H9 (cell line): ENCODE results near the gene NXPH3. TPM values are rescaled to one million over a fixed set of nuclear protein-coding genes. Genes with fewer than 3 reads are reported as not detected.

Experiments used
- DNase-seq: peaks from one replicate; pipeline ENCODE4 v3.0.0-alpha.2; 2017
- H2AFZ ChIP-seq: one replicate; pipeline ENCODE4 v1.6.1; 2013; ENCODE audit warnings: mild to moderate bottlenecking, low read length, control low read depth, moderate library complexity
- H2AK5ac ChIP-seq: 2 replicates; pipeline ENCODE4 v1.6.1; 2013; ENCODE audit warnings: low read length, control low read depth, mixed read lengths; ENCODE audit not compliant: insufficient read length
- H2BK120ac ChIP-seq: one replicate; pipeline ENCODE4 v1.6.1; 2013; ENCODE audit warnings: low read depth, mild to moderate bottlenecking, low read length, control low read depth, inconsistent platforms; ENCODE audit not compliant: poor library complexity, severe bottlenecking
- H2BK12ac ChIP-seq: 2 replicates; pipeline ENCODE4 v1.6.1; 2013; ENCODE audit warnings: low read length, control low read depth, mixed read lengths, low read depth; ENCODE audit not compliant: insufficient read length
- H2BK15ac ChIP-seq: 2 replicates; pipeline ENCODE4 v1.6.1; 2013; ENCODE audit warnings: low read depth, low read length, control low read depth
- H2BK20ac ChIP-seq: one replicate; pipeline ENCODE4 v1.6.1; 2013; ENCODE audit warnings: low read depth, mild to moderate bottlenecking, low read length, control low read depth, inconsistent platforms; ENCODE audit not compliant: poor library complexity, severe bottlenecking
- H2BK5ac ChIP-seq: 2 replicates; pipeline ENCODE4 v1.6.1; 2013; ENCODE audit warnings: low read length, control low read depth, mixed read lengths; ENCODE audit not compliant: insufficient read length
- H3K14ac ChIP-seq: 2 replicates; pipeline ENCODE4 v1.6.1; 2013; ENCODE audit warnings: low read length, control low read depth; ENCODE audit not compliant: insufficient read depth
- H3K18ac ChIP-seq: 2 replicates; pipeline ENCODE4 v1.6.1; 2013; ENCODE audit warnings: low read depth, mild to moderate bottlenecking, mixed read lengths, low read length, control low read depth; ENCODE audit not compliant: insufficient read length
- H3K23ac ChIP-seq: 2 replicates; pipeline ENCODE4 v1.6.1; 2013; ENCODE audit warnings: low read length, control low read depth, mixed read lengths, low read depth; ENCODE audit not compliant: insufficient read length
- H3K23me2 ChIP-seq: 2 replicates; pipeline ENCODE4 v1.6.1; 2013; ENCODE audit warnings: low read depth, mild to moderate bottlenecking, mixed read lengths, low read length, control low read depth; ENCODE audit not compliant: insufficient read length, poor library complexity, severe bottlenecking
- H3K27ac ChIP-seq: 2 replicates; pipeline ENCODE4 v1.5.1; 2013; ENCODE audit warnings: low read length, control low read depth, mixed read lengths, low read depth; ENCODE audit not compliant: insufficient read length
- H3K27me3 ChIP-seq: 2 replicates; pipeline ENCODE4 v1.6.1; 2013; ENCODE audit warnings: low read length, control low read depth, inconsistent platforms; ENCODE audit not compliant: insufficient read depth
- H3K4ac ChIP-seq: 2 replicates; pipeline ENCODE4 v1.6.1; 2013; ENCODE audit warnings: low read depth, mild to moderate bottlenecking, control low read depth, inconsistent platforms, low read length, moderate library complexity
- H3K4me1 ChIP-seq: 2 replicates; pipeline ENCODE4 v1.6.1; 2013; ENCODE audit warnings: low read length, control low read depth, inconsistent platforms; ENCODE audit not compliant: insufficient read depth
- H3K4me2 ChIP-seq: 2 replicates; pipeline ENCODE4 v1.6.1; 2013; ENCODE audit warnings: low read length, control low read depth, mixed read lengths; ENCODE audit not compliant: insufficient read length, insufficient read depth
- H3K56ac ChIP-seq: 2 replicates; pipeline ENCODE4 v1.6.1; 2013; ENCODE audit warnings: low read depth, mild to moderate bottlenecking, mixed read lengths, low read length, control low read depth; ENCODE audit not compliant: insufficient read length
- H3K79me1 ChIP-seq: 2 replicates; pipeline ENCODE4 v1.6.1; 2013; ENCODE audit warnings: low read depth, mild to moderate bottlenecking, moderate library complexity, low read length, control low read depth, inconsistent platforms; ENCODE audit not compliant: insufficient read depth, poor library complexity, severe bottlenecking
- H3K79me2 ChIP-seq: 2 replicates; pipeline ENCODE4 v1.6.1; 2013; ENCODE audit warnings: low read length, control low read depth, inconsistent platforms; ENCODE audit not compliant: insufficient read depth
- H3K9ac ChIP-seq: 2 replicates; pipeline ENCODE4 v1.6.1; 2013; ENCODE audit warnings: low read length, control low read depth, mixed read lengths; ENCODE audit not compliant: insufficient read length; ENCODE audit errors: extremely low read depth
- H3K9me3 ChIP-seq: one replicate; pipeline ENCODE4 v1.6.1; 2013; ENCODE audit warnings: low read depth, low read length, inconsistent platforms; ENCODE audit not compliant: control insufficient read depth
- H3T11ph ChIP-seq: one replicate; pipeline ENCODE4 v1.6.1; 2013; ENCODE audit warnings: mild to moderate bottlenecking, low read length, control low read depth, inconsistent platforms
- H4K20me1 ChIP-seq: one replicate; pipeline ENCODE4 v1.6.1; 2013; ENCODE audit not compliant: control insufficient read depth, insufficient read length, insufficient read depth
- H4K5ac ChIP-seq: 2 replicates; pipeline ENCODE4 v1.6.1; 2013; ENCODE audit warnings: low read depth, mild to moderate bottlenecking, mixed read lengths, low read length, control low read depth; ENCODE audit not compliant: insufficient read length
- H4K8ac ChIP-seq: replicated peaks from 2 replicates; pipeline ENCODE4 v1.6.1; 2013; ENCODE audit warnings: low read length, control low read depth, mixed read lengths, low read depth; ENCODE audit not compliant: insufficient read length
- H4K91ac ChIP-seq: 2 replicates; pipeline ENCODE4 v1.6.1; 2013; ENCODE audit warnings: low read depth, mild to moderate bottlenecking, moderate library complexity, mixed read lengths, low read length, control low read depth; ENCODE audit not compliant: insufficient read length
- H3K27ac Mint-ChIP-seq, 3 experiments: 2 replicates in 2 of 3; 3 replicates in 1 of 3; pipeline ENCODE4 v1.8.0; 2020 to 2021; ENCODE audit warnings: mixed read lengths in 3 of 3, mild to moderate bottlenecking in 1 of 3, moderate library complexity in 1 of 3
- H3K27me3 Mint-ChIP-seq: 2 replicates; pipeline ENCODE4 v1.8.0; 2021; ENCODE audit warnings: low read depth, mild to moderate bottlenecking, moderate library complexity, mixed read lengths
- H3K36me3 Mint-ChIP-seq, 3 experiments: 2 replicates in 2 of 3; 3 replicates in 1 of 3; pipeline ENCODE4 v1.8.0; 2020 to 2021; ENCODE audit warnings: low read depth in 3 of 3, mixed read lengths in 3 of 3; ENCODE audit not compliant: insufficient read depth in 1 of 3
- H3K4me1 Mint-ChIP-seq, 2 experiments: 2 replicates each; pipeline ENCODE4 v1.8.0; 2020; ENCODE audit warnings: mixed read lengths in 2 of 2
- H3K4me3 Mint-ChIP-seq, 2 experiments: 2 replicates in 1 of 2; 3 replicates in 1 of 2; pipeline ENCODE4 v1.8.0; 2020 to 2021; ENCODE audit warnings: mild to moderate bottlenecking in 2 of 2, mixed read lengths in 2 of 2, moderate library complexity in 1 of 2
- H3K9me3 Mint-ChIP-seq, 2 experiments: 2 replicates in 1 of 2; 3 replicates in 1 of 2; pipeline ENCODE4 v1.8.0; 2020; ENCODE audit warnings: mild to moderate bottlenecking in 2 of 2, mixed read lengths in 2 of 2, moderate library complexity in 1 of 2
- CTCF ChIP-seq: fragments of 200-600 bp; sonication (generic); conservative IDR thresholded peaks from 3 replicates; pipeline ENCODE4 v1.8.0; 2021; ENCODE audit warnings: antibody characterized with exemption, mild to moderate bottlenecking
- WGBS: extraction: QIAGEN DNeasy Blood & Tissue Kit; methylation state at CpG from one replicate; pipeline ENCODE4 v1.1.7; 2013; ENCODE audit warnings: missing lambda C conversion rate, low lambda C conversion rate, mixed read lengths; ENCODE audit not compliant: insufficient read length; ENCODE audit errors: extremely low coverage; 5-methylcytosine and 5-hydroxymethylcytosine counted together
- total RNA-seq: library from RNA; stranded (reverse); gene quantifications from 2 replicates; pipeline ENCODE4 v1.2.1, GENCODE V29; 2021

NXPH3 gene
- total RNA-seq, 1 experiment from 2014 or later, result 1.3 TPM

GRCh38 chr17:49572806-49573420, 2.8 kb upstream of the NXPH3 start:
- no peak overlapping the region for H3K27ac Mint-ChIP-seq
- Histone ChIP-seq H3K9me3 (no peaks in the 10 kb centered on the region), H2BK5ac (no peak overlapping the region), H2BK15ac (no peak overlapping the region), H3K4me1 (peaks cover 3% of the 10 kb centered on the region; the same call in 1 of the 2 replicates), H3K14ac (no peak overlapping the region), H3K23me2 (peaks cover 8% of the 10 kb centered on the region), H3K4ac (no peak overlapping the region), H2BK120ac (no peak overlapping the region), H4K5ac (no peak overlapping the region), H4K8ac (no peak overlapping the region), H3K79me2 (no peaks in the 10 kb centered on the region), H2AFZ (no peak overlapping the region), H3K27ac (no peak overlapping the region), H4K20me1 (no peaks in the 10 kb centered on the region), H3K23ac (no peak overlapping the region), H3K27me3 (peaks cover 3% of the 10 kb centered on the region; the same call in 1 of the 2 replicates), H4K91ac (no peak overlapping the region), H3K79me1 (no peaks in the 10 kb centered on the region), H3K18ac (no peak overlapping the region), H3K56ac (no peak overlapping the region), H2BK12ac (no peak overlapping the region), H3T11ph (no peak overlapping the region), H3K9ac (no peak overlapping the region), H3K4me2 (no peak overlapping the region), H2AK5ac (no peak overlapping the region), H2BK20ac (no peak overlapping the region)
- H3K27me3 Mint-ChIP-seq, result peaks cover 67% of the 10 kb centered on the region
- no peaks in the 10 kb centered on the region; a peak in 1 of 5 replicates for H3K9me3 Mint-ChIP-seq
- no peak for DNase-seq
- WGBS, result no CpG with 5 or more reads among the region's 6 CpGs
- H3K4me3 Mint-ChIP-seq, result peak overlapping the region in 1 of 2 experiments; percentile 14; a peak in 2 of 5 replicates
- H3K36me3 Mint-ChIP-seq, result no peaks in the 10 kb centered on the region
- H3K4me1 Mint-ChIP-seq, result peaks cover 21 to 45% of the 10 kb centered on the region in 2 experiments
- no peak for TF ChIP-seq CTCF
